ENCODE data around the gene CREB5.

Gene CREB5

DNA sequence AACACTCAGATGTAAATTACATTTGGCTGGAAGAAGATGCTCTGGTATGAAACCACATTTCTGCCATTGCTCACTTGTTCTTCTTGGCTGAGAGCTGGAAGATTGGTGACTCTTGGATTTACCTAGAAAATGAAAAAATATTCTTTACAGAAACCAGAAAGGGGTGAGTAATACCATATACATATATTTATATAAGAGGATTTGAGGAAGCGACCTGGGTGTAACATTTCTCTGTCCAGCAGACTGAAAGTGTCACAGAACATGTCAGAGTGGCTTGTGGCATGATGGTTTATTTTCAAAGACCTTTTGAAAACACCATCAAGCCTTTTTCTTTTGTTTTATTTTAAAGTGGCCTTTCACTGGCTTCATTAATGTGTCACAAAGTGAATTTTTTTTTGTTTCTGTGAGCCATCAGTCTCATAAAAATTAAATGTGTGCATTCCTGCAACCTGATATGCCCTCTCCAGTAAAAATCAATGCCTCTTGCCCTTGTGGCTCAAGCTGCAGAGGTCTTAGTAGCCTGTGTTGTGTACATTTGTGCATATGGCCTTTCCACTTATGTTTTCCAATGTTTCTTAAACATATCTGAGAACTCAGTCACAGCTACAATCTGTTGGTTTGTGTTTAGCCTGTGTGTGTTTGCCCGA is 23.5 kb downstream of the CREB5 start:
- no peak for DNase-seq

DNA sequence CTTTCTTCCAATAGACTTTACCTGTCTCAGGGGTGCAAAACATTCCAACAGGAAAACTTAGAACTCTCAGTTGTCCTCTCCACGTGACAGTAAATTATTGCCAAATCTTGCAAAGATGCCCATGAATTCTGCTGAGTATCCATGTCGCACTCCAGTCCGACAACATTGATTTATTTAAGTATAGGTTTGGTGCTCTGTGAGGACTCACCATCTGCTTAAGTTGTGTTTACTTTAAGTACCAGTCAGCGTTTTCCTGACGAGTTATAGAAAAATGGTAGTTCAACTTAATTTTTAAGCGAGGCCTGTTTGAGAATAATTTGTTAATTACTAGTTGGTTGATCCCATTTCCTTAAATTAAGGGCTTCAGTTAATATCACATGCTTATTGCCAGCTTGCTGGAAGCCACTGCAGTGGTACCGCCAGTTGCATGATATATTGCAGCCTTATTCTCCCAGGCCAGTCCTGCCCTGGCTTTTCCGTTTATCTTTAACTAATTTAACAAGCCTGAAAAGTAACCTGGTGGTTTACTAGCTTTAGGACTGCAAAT is 27.8 kb downstream of the CREB5 start:
- DNase-seq, result no peak

DNA sequence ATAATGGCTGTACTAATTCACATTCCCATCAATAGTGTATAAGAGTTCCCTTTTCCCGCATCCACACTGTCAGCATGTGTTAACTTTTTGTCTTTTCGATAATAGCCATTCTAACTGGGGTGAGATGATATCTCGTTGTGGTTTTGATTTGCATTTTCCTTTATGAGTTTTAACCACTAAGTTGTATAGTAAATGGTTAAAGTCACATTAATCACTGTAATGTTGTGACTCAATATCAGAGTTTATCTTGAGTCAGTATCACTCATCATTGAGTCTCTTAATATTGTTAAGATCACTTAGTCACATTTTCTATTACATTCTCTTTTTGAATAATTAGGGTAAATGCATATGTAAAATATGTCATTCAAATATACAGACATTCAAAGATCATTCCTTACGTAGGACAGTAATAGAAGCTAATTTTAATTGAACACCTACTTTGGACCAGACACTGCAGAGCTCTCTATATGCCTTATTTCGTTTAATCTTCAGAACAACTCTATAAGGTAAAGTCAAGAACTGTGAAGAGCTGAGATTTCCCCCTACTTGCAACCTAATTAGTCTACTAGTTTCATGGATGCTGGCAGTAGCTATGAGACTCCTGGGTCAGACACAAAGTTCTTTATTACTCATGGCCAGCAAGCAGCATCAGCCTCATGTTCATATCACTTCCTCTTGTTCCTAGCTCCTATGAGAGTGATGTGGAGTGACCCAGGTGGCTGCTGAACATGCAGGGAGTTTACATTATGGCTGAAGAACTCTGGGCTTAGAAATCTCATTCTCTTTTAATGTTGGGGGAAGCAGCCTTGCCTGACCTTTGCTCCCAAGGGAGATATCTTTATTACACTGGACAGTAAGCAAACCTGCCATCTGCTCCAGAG is 30.5 kb downstream of the CREB5 start:
- no peak for DNase-seq

DNA sequence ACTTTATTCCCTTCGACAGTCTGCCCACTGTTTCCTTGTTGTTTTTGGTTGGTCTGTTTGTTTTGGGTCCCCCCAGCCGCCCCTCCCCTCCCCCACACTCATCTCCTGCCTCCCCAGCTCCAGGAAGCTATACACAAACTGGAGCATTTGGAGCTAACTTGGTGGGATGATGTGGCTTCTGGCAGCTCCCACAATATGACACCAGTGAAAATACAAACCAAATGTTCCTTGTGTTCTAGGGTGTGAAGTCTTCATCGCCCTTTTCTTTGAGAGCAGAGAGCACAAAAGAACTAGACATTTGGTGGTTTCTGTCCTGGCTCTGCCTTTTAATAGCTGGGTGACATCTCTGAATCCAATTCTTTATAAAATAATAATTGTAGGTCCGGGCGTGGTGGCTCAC is 33.8 kb downstream of the CREB5 start:
- DNase-seq, result no peak

DNA sequence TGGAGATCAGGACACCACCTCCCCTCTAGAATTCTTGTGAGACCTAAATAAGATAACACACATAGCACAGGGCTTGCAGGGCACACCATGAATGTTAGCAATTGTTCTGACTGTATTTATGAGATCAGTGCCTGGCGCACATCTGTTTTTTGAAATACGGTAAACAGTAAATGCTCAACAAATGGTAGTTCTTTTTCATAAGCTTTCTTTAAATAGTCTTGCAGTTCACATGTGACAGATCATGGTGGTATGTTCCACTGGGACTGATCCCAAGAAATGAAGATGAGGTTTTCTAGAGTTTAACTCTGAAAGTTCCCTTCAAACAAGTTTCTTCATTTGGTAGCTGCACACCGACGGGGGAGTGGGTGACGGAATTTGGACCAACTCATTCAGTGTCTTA is 34.8 kb downstream of the CREB5 start:
- DNase-seq, result no peak

DNA sequence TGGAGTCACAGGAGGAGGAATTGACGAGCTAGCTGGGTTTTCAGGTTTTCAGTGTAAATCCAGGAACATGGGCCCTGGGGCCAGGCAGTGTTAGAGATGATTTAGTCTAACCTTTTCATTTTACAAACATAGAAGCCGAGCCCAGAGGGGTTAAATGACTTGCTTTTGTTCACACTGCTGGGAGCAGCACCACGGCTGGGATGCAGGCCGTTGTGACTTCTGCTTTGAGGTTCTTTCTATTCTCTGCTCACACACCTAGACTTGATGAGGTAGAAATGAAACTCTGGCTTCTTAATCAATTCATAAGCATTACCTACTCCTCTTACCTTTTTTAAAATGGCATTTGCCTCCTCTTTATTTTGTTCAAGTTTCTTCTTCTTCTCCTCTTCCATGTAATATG is 36.4 kb downstream of the CREB5 start:
- no peak for DNase-seq

DNA sequence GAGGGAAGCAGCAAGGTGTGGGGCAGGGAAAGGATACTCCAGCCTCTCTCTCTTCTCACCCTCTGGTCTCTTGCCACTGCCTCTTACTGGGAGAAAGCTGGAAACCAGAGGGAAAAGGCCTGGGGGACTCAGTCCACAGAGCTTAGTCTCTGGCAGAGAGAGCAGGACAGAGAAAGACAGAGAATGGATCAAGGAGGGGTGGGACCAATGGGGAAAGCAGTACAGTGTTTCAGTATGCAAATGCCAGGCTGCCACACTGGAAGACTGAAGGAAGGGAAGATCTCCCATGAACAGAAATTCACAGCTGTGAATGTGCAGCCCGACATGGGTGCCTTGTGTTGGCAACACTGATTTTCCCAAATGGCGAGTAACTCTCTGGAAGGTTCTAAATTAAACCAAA is 40.4 kb downstream of the CREB5 start:
- no peak for DNase-seq

DNA sequence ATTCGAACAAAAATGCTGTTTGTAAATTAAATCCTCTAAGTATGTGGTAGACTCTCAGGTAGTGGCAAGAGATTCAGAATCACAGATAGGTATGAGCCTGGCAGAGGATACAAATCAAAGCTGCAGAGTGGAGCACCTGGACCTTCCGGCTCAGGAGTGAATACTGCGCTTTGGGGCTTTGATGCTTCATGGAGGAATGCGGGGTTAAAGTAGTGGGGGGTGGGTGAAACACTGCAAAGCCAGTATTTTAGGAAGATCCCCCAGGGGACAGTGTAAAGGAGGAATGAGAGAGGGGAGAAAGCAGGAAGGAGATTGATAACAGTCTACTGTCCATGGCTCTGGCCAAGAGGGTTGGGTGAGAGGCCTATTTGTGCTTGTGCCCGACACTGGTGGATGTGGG is 43.2 kb downstream of the CREB5 start:
- no peak for DNase-seq

DNA sequence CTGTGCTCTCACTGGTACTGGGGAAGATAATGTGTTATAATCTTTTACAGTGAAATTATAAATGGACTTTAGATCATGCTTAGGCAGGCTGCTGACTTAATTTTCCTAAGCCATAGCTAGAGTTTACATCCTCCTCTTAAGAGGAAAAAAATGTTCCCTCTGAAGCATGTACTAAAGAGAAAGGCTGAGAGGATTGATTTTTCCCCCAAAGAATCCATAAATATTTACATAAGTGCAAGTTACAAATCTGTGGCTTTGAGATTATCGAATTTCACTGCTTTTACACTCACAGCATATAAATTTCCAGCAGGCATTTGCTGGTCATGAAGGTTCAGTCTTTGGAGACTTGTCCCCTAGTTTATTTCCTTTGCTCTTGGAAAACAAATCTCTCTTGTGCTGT is 43.7 kb downstream of the CREB5 start:
- no peak for DNase-seq

DNA sequence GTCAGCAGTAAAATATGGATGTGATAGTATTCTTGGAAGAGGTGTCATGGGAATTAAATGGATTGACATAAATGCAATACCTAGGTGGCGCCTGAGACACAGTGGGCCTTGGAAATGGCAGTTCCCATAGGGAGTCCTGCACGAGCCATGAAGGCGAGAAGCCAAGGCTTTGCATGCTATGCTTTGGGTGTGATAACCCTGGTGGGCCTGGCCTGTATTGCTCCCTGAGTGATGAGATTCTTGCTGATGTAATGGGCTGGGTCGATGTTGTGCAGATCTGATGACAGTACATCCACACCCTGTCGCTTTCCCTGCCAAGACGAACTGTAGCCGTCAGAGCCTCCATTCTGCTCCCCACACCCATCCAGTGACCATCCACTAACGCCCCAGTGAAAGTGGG is 46.4 kb downstream of the CREB5 start:
- no peak for DNase-seq

DNA sequence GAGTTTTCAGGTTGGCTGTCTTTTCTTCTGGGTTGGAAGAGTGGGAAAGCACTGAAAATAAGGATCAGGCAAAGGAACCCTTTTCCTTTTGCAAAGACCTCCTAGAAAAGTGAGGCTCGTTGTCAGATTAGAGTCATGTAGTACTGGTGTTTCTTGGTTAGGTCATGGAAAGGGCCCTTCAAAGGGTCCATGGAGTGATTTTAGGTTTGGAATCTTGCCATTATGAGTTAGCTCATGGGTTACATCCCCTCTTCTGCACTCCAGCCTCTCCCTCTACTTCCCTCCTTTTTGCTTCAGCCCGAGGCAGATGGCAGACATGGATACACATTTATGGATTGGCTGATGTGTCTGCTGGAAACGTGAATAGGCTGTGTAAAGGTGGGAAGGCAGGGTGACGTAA is 47.0 kb downstream of the CREB5 start:
- no peak for DNase-seq

DNA sequence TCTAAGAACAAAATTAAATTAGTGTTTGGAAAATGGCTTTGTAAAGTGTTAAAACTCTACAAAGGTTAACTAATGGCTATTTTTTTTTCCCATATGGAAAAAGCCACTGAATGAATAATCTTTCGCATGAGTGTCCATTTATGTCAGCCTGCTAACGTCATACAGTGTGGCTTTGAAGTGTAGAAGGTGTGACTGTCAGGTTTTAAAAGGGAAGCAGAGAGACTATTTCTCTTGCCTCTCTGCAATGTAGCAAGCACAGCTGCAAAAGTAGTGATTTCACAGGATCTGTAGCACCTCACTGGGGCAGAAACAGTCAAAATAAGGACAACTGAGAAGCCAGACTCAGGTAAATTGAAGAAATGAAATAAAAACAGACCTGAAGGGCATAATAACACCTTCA is 53.4 kb downstream of the CREB5 start:
- no peak for DNase-seq

DNA sequence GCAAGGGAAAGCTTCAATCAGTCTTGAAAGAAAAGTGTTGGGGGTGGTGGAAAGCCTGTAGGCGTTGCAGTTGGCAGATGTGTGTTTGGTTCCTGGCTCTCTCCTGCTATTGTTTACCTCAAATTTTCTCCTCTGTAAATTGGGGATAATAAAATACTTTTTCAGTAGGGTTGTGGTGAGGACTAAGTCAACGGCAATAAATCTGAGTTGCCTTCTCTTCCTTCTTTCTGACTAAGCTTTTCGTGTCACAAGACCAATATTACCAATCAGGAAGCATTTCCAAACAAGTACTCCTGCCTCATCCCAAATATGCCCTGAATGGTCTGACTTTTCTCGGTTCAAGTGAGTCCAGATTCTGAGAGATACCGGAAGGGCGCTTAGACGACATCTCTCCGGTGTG is 54.0 kb downstream of the CREB5 start:
- DNase-seq, result no peak

DNA sequence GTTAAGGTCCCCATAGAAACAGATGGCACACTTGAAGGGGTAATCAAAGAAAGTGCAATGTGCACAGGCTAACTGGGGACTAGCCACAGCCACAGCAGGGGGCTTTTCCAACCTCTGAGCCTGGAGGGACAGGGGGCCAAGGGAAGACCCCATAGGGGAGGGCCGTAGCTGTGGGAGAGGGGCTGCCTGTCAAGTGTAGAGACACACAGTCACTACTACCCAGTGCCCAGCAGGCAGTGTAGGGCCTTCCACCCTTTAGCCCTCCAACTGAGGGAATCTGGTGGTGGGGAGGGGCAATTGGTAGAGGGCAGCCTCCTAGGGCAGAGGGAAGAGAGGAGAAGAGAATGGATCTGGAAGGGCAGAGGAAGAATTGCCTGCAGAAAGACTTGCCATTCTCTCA is 54.6 kb downstream of the CREB5 start:
- no peak for DNase-seq

DNA sequence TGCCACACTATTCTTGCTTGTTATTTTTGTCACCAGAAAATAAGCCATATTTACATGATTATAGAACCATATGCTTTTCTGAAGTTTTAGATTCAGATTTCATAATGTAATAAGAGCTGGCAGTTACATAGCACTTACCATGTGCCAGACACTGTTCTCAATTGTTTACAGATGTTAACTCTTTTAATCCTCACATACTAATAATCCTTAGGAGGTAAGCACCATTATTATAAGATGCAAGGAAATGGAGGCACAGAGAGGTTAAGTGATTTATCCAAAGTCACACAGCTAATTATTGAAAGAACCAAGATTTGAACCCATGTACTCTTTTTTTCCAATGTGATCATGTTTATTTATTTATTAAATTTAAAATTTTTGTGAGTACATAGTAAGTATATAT is 57.2 kb downstream of the CREB5 start:
- DNase-seq, result no peak

DNA sequence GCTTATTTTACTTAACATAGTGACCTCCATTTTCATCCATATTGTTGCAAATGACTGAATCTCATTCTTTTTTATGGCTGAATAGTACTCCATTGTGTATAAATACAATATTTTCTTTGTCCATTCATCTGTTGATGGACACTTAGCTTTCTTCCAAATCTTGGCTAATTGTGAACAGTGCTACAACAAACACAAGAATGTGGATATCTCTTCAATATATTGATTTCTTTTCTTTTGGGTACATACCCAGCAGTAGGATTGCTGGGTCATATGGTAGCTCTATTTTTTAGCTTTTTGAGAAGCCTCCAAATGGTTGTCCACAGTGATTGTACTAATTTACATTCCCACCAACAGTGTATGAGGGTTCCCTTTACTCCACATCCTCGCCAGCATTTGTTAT is 58.0 kb downstream of the CREB5 start:
- DNase-seq, result no peak

DNA sequence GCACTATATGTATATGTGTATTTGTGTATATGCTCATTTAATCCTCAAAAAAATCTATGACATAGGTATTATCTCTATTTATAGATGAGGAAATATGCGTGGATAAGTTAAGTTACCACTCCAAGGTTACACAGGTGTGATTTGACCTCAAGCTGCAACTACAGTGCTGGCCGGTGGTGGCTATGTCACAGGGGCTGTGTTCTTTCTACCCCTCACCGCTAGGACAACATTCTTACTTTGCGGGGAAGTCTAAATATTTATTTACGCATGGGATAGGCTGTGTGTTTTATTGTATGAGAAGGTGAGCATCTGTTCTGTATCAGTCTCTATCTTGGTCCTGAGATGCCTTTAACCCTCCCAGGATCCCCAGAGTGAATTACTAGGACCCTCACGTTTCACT is 60.0 kb downstream of the CREB5 start:
- no peak for DNase-seq

DNA sequence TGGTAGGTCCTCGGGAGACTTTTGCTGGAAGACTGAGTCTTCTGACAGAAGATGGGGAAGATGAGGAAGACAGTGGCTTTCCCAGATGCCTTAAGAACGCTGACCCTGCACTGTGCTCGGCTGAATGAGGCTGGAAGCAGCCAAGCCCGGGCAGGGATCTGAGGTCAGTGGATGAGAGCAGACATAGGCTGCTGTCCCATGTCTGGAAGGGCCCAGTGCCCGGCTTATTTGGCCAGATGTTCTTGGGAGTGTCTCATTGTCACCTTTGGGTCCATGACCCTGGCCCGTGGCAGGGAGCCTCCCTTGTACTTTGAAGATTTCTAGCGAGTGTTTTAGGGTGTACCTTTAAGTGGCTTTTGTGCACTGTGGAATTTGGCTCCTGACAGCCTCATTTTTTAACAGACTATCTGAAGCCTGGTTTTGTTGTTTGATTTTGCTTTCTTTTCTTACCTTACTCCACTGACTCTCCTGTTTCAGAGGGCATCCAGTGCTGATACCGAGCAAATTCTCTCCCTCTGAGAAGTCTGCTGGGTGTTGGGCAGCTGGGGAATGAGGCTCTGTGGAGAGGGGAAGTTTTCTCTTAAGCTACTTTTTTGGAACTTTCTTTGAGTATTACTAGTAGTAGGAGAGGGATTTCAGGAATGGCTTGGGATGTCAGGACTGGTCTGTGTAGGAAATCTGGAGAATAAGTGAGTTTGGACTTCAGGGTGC is 61.4 kb downstream of the CREB5 start:
- DNase-seq, result no peak

DNA sequence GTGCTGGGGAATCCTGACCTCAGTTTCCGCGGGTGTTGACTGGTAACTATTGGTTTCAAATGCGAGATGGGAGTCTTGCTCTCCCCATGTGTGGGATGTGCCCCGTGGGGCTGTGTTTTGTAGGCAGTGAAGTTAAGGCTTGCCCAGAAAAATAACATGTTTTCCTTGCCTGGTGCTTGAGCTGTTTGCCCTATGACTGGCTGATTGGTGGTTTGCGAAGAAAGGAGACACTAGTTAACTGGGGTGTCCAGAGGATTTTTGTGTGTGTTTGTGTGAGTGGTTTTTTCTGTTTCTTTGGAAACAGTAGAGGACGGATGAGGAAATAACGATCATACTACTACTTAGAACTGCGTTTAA is 61.9 kb downstream of the CREB5 start:
- DNase-seq, result no peak

DNA sequence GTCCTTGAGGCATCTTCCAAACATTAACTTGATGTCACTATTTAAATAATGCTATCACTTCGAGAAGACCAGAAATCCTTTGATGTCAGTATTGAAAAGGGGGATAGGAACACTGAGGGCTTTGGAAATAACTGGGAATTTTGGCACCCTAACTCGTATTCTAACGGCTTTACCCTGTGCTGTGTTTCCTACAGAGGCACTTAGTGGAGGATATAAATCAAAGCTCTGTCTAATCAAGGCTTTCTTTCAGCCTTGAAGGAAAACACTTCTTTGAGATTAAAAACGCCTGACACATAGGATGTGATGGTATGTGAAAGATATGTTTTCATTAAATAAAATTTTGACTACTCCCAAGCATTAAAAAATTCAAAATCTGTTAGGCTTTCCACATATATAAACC is 62.3 kb downstream of the CREB5 start:
- no peak for DNase-seq

DNA sequence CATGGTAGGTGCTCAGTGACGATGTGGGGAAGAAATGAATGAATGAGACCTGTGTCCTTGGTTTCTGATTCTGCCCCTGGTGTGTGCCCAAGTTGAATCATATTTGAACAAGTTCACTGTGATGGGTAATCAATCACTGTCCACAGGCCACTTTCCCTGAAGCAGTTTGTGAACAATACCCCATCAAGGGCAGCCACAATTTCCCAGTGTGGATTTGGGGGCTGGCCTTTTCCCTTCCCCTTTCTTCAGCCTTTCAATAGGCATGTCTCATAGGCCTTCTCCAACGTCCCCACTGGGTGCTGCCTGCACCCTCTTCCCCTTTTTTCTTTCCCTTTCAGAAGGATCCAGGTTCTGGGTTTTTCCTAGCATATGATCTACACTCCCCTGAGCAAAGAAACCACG is 64.7 kb downstream of the CREB5 start:
- no peak for DNase-seq

DNA sequence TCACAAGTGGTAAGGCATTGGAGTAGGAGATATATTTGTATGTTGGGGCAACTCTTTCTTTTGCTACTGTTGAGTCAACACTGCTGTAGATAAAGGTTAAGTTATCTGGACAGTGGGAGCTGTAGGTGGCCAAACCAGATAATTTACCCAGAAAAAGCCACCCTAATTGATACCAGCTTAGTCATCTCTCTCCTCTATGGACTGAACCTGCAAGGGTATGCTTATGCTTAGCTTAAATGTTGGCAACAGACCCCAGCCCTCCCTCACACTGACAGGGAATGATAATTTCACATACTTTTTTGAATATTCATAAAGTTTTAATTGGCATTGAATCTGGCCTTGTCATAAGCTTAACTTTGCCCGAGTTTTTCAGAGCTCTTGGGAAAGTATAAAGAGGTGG is 66.3 kb downstream of the CREB5 start:
- no peak for DNase-seq

DNA sequence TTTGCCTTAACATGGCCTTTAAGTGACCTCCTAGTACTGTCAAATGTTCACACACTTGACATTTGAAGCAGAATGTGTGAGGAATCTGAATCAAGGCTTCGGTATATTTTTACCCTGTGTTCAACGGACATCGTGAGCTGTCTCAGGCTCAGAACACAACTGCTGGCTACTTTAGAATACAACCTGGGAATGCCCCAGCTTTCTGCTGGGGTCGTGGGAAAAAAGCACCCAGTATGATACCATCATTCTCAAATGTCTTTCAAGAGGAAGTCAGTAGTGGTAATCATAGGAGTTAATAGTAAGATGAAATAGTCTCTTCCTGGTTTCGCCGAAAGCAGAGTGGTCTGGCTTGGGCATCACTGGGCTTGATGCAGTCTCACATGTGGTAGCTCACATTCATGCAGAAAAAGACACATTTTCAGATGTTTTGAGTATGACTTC is 67.2 kb downstream of the CREB5 start:
- no peak for DNase-seq

DNA sequence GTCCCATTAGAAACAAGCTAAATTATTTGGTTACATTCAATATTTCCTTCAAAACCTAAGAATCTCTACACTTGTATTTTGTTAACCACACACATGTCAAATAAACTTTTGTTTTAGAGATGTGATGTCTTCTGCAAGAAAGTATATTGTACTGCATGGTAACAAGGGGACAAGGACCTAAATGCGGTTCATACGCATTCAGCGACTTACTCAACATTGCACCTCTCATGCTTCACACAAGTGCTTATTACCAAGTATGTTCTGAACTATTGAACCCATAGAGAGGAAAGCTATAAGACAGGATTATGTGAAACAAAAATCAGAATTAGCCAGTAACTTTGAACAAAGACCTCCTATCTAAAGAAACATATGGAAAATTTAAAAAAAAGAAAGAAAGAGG is 68.3 kb downstream of the CREB5 start:
- no peak for DNase-seq
